ENCODE data around the gene USP49. TPM values are rescaled to one million over a fixed set of nuclear protein-coding genes. Genes with fewer than 3 reads are reported as not detected.

Gene USP49
- total RNA-seq, 6 experiments from 2014 or later, result 1.7 to 2.3 (median 2.0) TPM

GRCh38 chr6:41877051-41877680 lies 18.0 kb downstream of the USP49 start:
- H3K27ac Mint-ChIP-seq, result no peak overlapping the region
- no peak for DNase-seq
- H3K27me3 Mint-ChIP-seq (ENCODE audit: insufficient read depth), result no peaks in the 10 kb centered on the region; the same call in 1 of the 2 replicates
- TF ChIP-seq CTCF (IDR thresholded peaks at IDR 0.05), result no peak
- no peaks in the 10 kb centered on the region for H3K36me3 Mint-ChIP-seq (ENCODE audit: low read depth)
- no peak overlapping the region for H3K4me3 Mint-ChIP-seq
- H3K9me3 Mint-ChIP-seq, result no peaks in the 10 kb centered on the region
- H3K4me1 Mint-ChIP-seq (ENCODE audit: low read depth), result peaks cover 28% of the 10 kb centered on the region

GRCh38 chr6:41874741-41875140 lies 20.4 kb downstream of the USP49 start:
- H3K27me3 Mint-ChIP-seq (ENCODE audit: insufficient read depth), result no peaks in the 10 kb centered on the region; the same call in 1 of the 2 replicates
- TF ChIP-seq CTCF (IDR thresholded peaks at IDR 0.05), result no peak
- H3K27ac Mint-ChIP-seq, result no peak overlapping the region; the same call in 1 of the 2 replicates
- H3K9me3 Mint-ChIP-seq, result no peaks in the 10 kb centered on the region
- H3K4me3 Mint-ChIP-seq, result no peak overlapping the region
- H3K36me3 Mint-ChIP-seq (ENCODE audit: low read depth), result no peaks in the 10 kb centered on the region
- no peak for DNase-seq
- H3K4me1 Mint-ChIP-seq (ENCODE audit: low read depth), result peaks cover 22% of the 10 kb centered on the region

- no peaks in the 10 kb centered on the region for H3K27me3 Mint-ChIP-seq (ENCODE audit: insufficient read depth)
- no peak for TF ChIP-seq CTCF (IDR thresholded peaks at IDR 0.05)
- no peak overlapping the region for H3K4me3 Mint-ChIP-seq
- no peaks in the 10 kb centered on the region for H3K4me1 Mint-ChIP-seq (ENCODE audit: low read depth)
- DNase-seq, result no peak
- H3K27ac Mint-ChIP-seq, result no peak overlapping the region
- H3K9me3 Mint-ChIP-seq, result no peaks in the 10 kb centered on the region
- H3K36me3 Mint-ChIP-seq (ENCODE audit: low read depth), result no peaks in the 10 kb centered on the region
Measured at GRCh38 chr6:41872147-41872546, 23.0 kb downstream of the USP49 start.

GRCh38 chr6:41871691-41872090 lies 23.5 kb downstream of the USP49 start:
- H3K36me3 Mint-ChIP-seq (ENCODE audit: low read depth), result no peaks in the 10 kb centered on the region

GRCh38 chr6:41859356-41859755 lies 35.8 kb downstream of the USP49 start:
- Mint-ChIP-seq H3K27ac (no peak overlapping the region), H3K36me3 (ENCODE audit: low read depth) (no peaks in the 10 kb centered on the region), H3K27me3 (ENCODE audit: insufficient read depth) (no peaks in the 10 kb centered on the region; the same call in 1 of the 2 replicates), H3K4me1 (ENCODE audit: low read depth) (no peaks in the 10 kb centered on the region), H3K4me3 (no peak overlapping the region), H3K9me3 (no peaks in the 10 kb centered on the region)
- DNase-seq, result no peak
- TF ChIP-seq CTCF (IDR thresholded peaks at IDR 0.05), result no peak

More at GRCh38 chr6:41871691-41872090, 23.5 kb downstream of the USP49 start:
- no peak for DNase-seq
- no peaks in the 10 kb centered on the region for H3K27me3 Mint-ChIP-seq (ENCODE audit: insufficient read depth)
- H3K9me3 Mint-ChIP-seq, result no peaks in the 10 kb centered on the region
- no peaks in the 10 kb centered on the region for H3K4me1 Mint-ChIP-seq (ENCODE audit: low read depth)
- TF ChIP-seq CTCF (IDR thresholded peaks at IDR 0.05), result no peak
- no peak overlapping the region for H3K4me3 Mint-ChIP-seq
- H3K27ac Mint-ChIP-seq, result no peak overlapping the region

All from HFFc6 (cell line).